ENCODE data around the gene NRP2.

The NRP2 gene, protein sequence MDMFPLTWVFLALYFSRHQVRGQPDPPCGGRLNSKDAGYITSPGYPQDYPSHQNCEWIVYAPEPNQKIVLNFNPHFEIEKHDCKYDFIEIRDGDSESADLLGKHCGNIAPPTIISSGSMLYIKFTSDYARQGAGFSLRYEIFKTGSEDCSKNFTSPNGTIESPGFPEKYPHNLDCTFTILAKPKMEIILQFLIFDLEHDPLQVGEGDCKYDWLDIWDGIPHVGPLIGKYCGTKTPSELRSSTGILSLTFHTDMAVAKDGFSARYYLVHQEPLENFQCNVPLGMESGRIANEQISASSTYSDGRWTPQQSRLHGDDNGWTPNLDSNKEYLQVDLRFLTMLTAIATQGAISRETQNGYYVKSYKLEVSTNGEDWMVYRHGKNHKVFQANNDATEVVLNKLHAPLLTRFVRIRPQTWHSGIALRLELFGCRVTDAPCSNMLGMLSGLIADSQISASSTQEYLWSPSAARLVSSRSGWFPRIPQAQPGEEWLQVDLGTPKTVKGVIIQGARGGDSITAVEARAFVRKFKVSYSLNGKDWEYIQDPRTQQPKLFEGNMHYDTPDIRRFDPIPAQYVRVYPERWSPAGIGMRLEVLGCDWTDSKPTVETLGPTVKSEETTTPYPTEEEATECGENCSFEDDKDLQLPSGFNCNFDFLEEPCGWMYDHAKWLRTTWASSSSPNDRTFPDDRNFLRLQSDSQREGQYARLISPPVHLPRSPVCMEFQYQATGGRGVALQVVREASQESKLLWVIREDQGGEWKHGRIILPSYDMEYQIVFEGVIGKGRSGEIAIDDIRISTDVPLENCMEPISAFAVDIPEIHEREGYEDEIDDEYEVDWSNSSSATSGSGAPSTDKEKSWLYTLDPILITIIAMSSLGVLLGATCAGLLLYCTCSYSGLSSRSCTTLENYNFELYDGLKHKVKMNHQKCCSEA

GRCh38 chr2:205682239-205682970, at the start of gene NRP2:
TSS of gene NRP2 (plus strand) at chr2:205682501. CDS start at chr2:205683291, 790 bp downstream.
- DNase-seq (ENCODE audit: low read depth, low spot score) = no peak

GRCh38 chr2:205633994-205634393, 48.3 kb upstream of the NRP2 start:
- no peak for DNase-seq (ENCODE audit: low read depth, low spot score)

DNA sequence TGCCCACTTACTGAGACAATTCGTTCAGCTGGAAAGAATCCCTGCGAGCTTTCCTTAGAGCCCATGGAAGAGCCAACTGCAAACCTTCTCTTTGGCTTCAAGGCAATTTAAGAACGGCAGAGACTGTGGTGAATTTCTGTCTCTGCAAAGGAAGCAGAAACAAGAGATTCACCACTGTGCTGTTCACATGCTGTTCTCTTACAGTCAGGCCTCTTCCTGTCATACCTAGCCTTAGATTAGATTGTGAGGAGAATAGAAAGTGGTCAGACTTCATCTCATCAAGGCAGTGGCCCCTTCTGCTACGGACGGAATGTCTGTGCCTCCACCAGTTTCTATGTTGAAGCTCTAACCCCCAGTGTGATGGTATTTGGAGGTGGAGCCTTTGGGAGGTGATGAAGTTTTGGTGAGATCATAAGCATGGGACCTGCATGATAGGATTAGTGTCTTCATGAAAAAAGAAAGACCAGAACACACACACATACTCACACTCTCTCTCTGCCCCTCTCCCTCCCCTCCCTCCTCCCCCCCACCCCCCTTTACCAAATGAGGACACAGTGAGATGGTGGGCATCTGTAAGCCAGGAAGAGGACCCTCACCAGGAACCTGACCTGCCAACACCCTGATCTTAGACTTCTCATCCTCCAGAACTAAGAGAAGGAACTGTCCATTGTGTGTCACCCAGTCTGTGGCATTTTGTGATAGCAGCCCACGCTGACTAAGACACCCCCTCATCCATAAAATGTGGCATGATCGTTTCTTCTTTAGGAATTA, 45.6 kb upstream of the NRP2 start:
- DNase-seq (ENCODE audit: low read depth, low spot score) = no peak

GRCh38 chr2:205637320-205637602, 45.0 kb upstream of the NRP2 start:
- DNase-seq (ENCODE audit: low read depth, low spot score) = no peak

DNA sequence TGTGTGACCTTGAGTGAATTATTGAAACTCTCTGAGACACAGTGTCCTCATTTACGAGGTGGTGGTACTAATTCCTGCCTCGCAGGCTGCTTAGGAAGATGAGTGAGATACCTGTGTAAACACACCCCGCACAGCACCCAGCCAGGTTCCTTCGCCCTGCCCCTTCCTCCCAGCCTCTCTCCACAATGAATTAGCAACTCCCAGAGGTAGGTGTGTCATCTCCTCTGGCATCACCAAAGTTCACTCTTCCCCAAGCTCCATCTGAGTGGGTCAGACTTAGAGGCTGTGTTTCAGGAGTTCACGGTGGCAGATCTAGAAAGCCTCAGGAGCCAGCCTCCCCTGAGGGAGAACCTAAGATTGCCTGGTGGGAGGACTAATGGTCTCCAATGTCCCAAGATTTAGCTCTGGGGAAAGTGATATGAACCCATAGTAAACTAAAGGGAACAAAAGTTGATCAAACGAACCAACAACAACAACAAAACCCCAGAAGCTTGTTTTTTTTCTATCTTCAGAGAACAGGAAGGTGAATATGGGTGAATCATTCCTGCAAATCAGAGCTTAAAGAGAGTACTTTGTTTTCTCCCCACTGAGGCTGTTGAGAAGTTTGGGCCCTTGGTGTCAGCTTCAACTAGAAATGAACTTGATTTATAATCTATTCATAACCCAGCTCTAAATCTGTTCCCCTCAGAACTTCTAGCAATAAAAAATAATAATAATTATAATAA, 44.4 kb upstream of the NRP2 start:
- DNase-seq (ENCODE audit: low read depth, low spot score) = no peak

GRCh38 chr2:205640716-205641115, 41.6 kb upstream of the NRP2 start:
- DNase-seq (ENCODE audit: low read depth, low spot score) = no peak

- no peak for DNase-seq (ENCODE audit: low read depth, low spot score)
Measured at GRCh38 chr2:205642599-205643356, 39.5 kb upstream of the NRP2 start.

GRCh38 chr2:205643391-205643885, 38.9 kb upstream of the NRP2 start:
- DNase-seq (ENCODE audit: low read depth, low spot score) = no peak

- DNase-seq (ENCODE audit: low read depth, low spot score) = no peak
Measured at GRCh38 chr2:205644018-205644417, 38.3 kb upstream of the NRP2 start.

- no peak for DNase-seq (ENCODE audit: low read depth, low spot score)
Measured at GRCh38 chr2:205646680-205647079, 35.6 kb upstream of the NRP2 start.

DNA sequence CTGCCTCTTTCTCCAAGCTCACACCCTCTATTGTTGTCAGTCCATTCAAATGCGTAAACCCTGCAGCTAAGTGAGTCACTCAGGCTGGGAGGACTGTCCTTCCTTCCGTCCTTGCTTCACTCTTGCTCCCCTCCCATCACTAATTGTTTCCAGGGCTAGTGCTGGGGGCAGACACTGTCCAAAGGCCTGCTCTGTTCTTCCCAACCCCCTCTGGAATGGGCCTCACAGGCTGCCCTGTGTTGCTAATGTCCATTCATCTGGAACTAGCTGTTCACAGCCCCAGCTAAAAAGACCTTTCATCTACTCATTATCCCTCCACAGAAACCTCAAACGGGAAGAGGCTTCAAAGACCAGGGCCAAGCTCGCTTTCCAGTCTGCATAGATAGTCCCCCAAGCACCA, 31.9 kb upstream of the NRP2 start:
- DNase-seq (ENCODE audit: low read depth, low spot score) = no peak

DNA sequence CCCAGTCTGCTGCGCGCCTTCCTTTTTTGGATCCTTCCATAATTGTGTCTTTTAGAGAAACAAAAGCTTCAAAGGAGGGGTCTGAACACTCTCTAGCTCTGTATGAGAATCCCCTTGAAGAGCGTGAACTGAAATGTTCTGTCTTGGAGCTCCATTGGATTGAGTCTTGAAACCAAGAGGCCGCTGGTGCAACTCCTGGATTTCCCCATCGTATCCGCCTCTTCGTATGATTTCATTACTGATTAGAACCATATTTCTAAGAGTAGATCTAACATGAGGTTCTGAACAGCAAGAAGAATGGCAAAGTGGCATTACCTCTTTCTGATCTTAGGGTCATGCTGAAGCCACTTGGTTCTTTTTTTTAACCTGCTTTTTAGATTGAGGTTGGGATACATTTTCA, 31.4 kb upstream of the NRP2 start:
- DNase-seq (ENCODE audit: low read depth, low spot score) = no peak

- DNase-seq (ENCODE audit: low read depth, low spot score) = no peak
Measured at GRCh38 chr2:205651719-205652118, 30.6 kb upstream of the NRP2 start.

- no peak for DNase-seq (ENCODE audit: low read depth, low spot score)
Measured at GRCh38 chr2:205654878-205655605, 27.3 kb upstream of the NRP2 start.

DNA sequence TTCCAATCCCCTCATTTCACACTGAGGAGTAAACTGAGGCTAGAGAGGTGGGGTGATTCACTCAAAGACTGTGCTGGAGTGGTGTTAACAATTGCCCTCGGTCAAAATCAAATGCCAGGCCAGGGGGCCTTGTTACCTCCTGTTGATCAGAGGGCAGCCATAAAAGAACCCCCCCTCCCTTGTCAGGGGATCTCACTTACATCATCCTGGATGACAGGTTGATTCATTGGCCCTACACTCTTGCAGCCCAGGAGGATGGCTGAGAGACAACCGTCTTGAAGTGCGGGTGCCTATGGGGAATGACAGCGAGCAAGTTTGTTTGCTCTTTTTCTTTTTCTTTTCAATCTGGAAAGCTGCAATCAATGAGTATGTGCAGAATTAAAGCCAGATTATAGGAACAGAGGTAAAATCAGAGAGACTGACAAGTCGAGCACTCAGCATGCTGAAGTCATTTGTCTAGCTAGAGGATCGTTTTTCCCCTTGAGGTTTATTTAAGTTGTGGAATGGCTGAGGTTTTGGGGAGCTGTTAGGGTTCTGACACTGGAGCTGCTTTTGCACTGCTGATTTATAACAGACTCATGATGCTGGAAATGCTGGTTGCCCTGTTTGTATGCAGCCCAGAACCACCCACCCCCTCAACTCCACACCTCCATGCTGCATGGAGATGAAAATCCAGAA, 26.4 kb upstream of the NRP2 start:
- DNase-seq (ENCODE audit: low read depth, low spot score) = no peak

- DNase-seq (ENCODE audit: low read depth, low spot score) = no peak
Measured at GRCh38 chr2:205656461-205656860, 25.8 kb upstream of the NRP2 start.

DNA sequence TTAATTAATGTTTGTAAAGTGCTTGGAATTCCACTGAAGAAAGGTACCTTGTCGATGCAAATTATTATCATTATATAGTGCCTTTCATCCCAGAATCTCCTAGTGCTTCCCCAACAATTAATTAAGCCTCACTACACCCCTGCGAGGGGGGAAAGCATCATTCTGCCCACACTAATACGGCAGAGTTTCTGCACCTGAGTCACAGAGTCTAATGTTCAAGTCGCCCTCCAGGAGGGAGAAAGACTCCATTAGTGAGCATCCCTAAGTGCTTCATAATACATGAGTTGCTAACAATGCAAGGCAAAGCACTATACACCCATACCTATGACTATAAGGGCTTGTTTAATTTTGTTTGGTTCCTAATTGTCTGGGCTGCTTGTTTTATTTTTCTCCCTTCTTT, 25.4 kb upstream of the NRP2 start:
- DNase-seq (ENCODE audit: low read depth, low spot score) = no peak

DNA sequence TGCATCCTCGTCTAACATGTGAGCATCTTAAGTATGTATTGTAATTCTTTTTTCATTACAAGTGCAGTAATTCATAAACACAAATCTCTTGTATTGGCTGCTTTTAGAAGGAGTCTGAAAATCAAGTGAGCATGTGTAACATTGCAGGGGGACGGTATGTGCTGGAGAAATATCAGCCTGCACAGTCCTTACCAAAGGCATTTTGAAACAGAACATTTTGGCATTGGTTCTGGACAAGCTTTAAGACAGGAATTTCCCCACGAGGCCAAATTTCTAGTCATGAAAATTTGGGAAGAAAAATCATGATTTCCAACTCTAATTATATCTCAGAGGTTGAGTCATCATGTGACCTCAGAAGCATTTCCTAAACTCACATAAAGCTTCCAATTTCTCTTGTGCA, 24.7 kb upstream of the NRP2 start:
- DNase-seq (ENCODE audit: low read depth, low spot score) = no peak

DNA sequence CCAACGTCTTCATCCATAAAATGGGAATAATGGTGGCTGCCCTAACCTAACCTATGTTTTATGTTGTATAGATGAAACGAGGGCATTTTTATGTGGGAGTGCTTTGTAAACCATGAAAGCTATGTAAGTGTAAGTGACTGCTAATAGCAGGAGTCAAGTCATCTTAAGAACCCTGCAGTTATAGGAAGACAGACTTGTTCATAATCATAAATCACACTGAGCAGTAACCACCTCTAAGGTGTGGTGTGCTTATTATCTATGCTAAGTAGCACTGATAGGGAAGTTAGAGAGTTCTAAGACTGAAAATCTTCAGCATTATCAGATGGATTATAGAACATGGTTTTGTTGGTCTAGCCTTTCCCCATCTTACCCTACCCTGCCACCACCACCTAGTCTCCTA, 24.2 kb upstream of the NRP2 start:
- no peak for DNase-seq (ENCODE audit: low read depth, low spot score)
